ENCODE measurements around the gene BIN1. TPM values are rescaled to one million over a fixed set of nuclear protein-coding genes. Genes with fewer than 3 reads are reported as not detected.

BIN1 gene
- polyA plus RNA-seq, 1 of the 3 experiments (the other 2 are of a cell fraction): 40.3 TPM

GRCh38 chr2:127142663-127143630, 36.0 kb upstream of the BIN1 start:
- Histone ChIP-seq H3K4me2 (no peak overlapping the region), H3K36me3 (replicated peaks in 1 of 2; ENCODE audit: control insufficient read depth in 1 of 2, insufficient read depth in 2 of 2, low read length in 1 of 2) (no peaks in the 10 kb centered on the region), H3K27me3 (ENCODE audit: insufficient read depth) (no peaks in the 10 kb centered on the region), H3K9ac (no peak overlapping the region), H3F3A (replicated peaks; ENCODE audit: insufficient read depth) (peaks cover 4% of the 10 kb centered on the region), H3K9me2 (no peaks in the 10 kb centered on the region), H3K4me3 (ENCODE audit: low read depth in 2 of 2, low read length in 1 of 2) (no peak overlapping the region), H4K20me1 (ENCODE audit: insufficient read depth) (no peaks in the 10 kb centered on the region), H3K9me3 (peaks cover 7% of the 10 kb centered on the region; the same call in 1 of the 2 replicates), H3K27ac (ENCODE audit: low read depth in 2 of 2, low read length in 1 of 2) (no peak overlapping the region), H2AFZ (ENCODE audit: low read depth) (peak overlapping the region; percentile 40; the same call in 1 of the 2 replicates), H3K4me1 (ENCODE audit: control insufficient read depth in 1 of 2, insufficient read depth in 2 of 2, low read depth in 1 of 2, low read length in 1 of 2) (peaks cover 0 to 3% of the 10 kb centered on the region in 2 experiments; a peak in 1 of 4 replicates), H3K79me2 (ENCODE audit: insufficient read depth) (no peaks in the 10 kb centered on the region)
- ChIA-PET CTCF (interaction anchor here (1.0 to 1.5 kb wide), 4 partner anchors 11 to 54 kb away, joined by 3 to 5 read pairs (median 3); no protein-coding TSS in a partner anchor), POLR2A (no interaction called here)
- no peak for DNase-seq
- WGBS (ENCODE audit: low lambda C conversion rate): 82% methylated on average over 4 of the region's 4 CpGs
- TF ChIP-seq FOXM1 (IDR thresholded peaks at IDR 0.05; ENCODE audit: low read depth): no peak
- no peak for TF ChIP-seq RFX5 (IDR thresholded peaks at IDR 0.05; ENCODE audit: low read length)
- TF ChIP-seq GATA2 (CRISPR knock-in tag; IDR thresholded peaks at IDR 0.05): no peak
- no peak for TF ChIP-seq TCF12 (IDR thresholded peaks at IDR 0.05)
- no peak for TF ChIP-seq ZBTB33 (IDR thresholded peaks at IDR 0.05; ENCODE audit: borderline replicate concordance, low read depth)
- TF ChIP-seq PBX3 (IDR thresholded peaks at IDR 0.05): no peak
- no peak for TF ChIP-seq RXRA (IDR thresholded peaks at IDR 0.05; ENCODE audit: borderline replicate concordance, low read depth)
- TF ChIP-seq EP300 (IDR thresholded peaks at IDR 0.05; ENCODE audit: borderline replicate concordance in 1 of 2, low read depth in 1 of 2, low read length in 1 of 2): no peak
- TF ChIP-seq JUND (IDR thresholded peaks at IDR 0.05): no peak
- TF ChIP-seq TAF1 (IDR thresholded peaks at IDR 0.05; ENCODE audit: borderline replicate concordance, low read depth, low read length): no peak
- no peak for TF ChIP-seq YY1 (IDR thresholded peaks at IDR 0.05; ENCODE audit: low read depth)
- no peak for TF ChIP-seq TEAD4 (IDR thresholded peaks at IDR 0.05; ENCODE audit: borderline replicate concordance, insufficient read depth)
- TF ChIP-seq ELF1 (IDR thresholded peaks at IDR 0.05): no peak
- no peak for TF ChIP-seq NFIC (IDR thresholded peaks at IDR 0.05; ENCODE audit: borderline replicate concordance)
- no peak for TF ChIP-seq MAX (IDR thresholded peaks at IDR 0.05; ENCODE audit: low read depth)
- TF ChIP-seq RAD21 (IDR thresholded peaks at IDR 0.05; ENCODE audit: low read length): no peak
- no peak for TF ChIP-seq MXI1 (IDR thresholded peaks at IDR 0.05; ENCODE audit: low read depth, low read length)
- TF ChIP-seq USF2 (IDR thresholded peaks at IDR 0.05; ENCODE audit: borderline replicate concordance, low read depth, low read length): no peak
- no peak for TF ChIP-seq FOXJ3 (CRISPR knock-in tag; IDR thresholded peaks at IDR 0.05)
